ENCODE data around the gene TMEM119.

GRCh38 chr12:108623577-108623976, 25.7 kb upstream of the TMEM119 start:
- no peak for TF ChIP-seq CTCF (CRISPR knock-in tag; IDR thresholded peaks at IDR 0.05)
- no peak for TF ChIP-seq ZNF747 (CRISPR knock-in tag; IDR thresholded peaks at IDR 0.05; ENCODE audit: borderline replicate concordance)
- TF ChIP-seq RFX5 (IDR thresholded peaks at IDR 0.05; ENCODE audit: low read depth, low read length), result no peak
- TF ChIP-seq POLR2A (IDR thresholded peaks at IDR 0.05; ENCODE audit: insufficient read depth in 1 of 2, low read depth in 2 of 2, low read length in 2 of 2), result no peak
- no peak for TF ChIP-seq ZNF234 (CRISPR knock-in tag; conservative IDR thresholded peaks at IDR 0.05)
- TF ChIP-seq TIGD3 (CRISPR knock-in tag; IDR thresholded peaks at IDR 0.05; ENCODE audit: borderline replicate concordance), result no peak
- no peak for TF ChIP-seq ASH2L (IDR thresholded peaks at IDR 0.05; ENCODE audit: insufficient read length, low read depth, low read length)
- TF ChIP-seq HMGA1 (CRISPR knock-in tag; conservative IDR thresholded peaks at IDR 0.05), result no peak
- TF ChIP-seq MTERF4 (CRISPR knock-in tag; IDR thresholded peaks at IDR 0.05), result no peak
- TF ChIP-seq JUN (CRISPR knock-in tag; IDR thresholded peaks at IDR 0.05), result no peak
